Astrocyte of the spinal cord (primary cell): ENCODE data around the gene TBCE.
"Not testable (repeated sequence)": the region's sequence is repeated elsewhere in the genome, so short reads cannot be mapped to it uniquely, and the experiment has no call there.

Experiments used
- DNase-seq: peaks from one replicate; pipeline ENCODE4 v3.0.0; 2011; ENCODE audit warnings: low read depth, low spot score
- H3K4me3 ChIP-seq: 2 replicates; pipeline ENCODE4 v1.5.1; 2011; ENCODE audit warnings: low read depth, mild to moderate bottlenecking, low read length, moderate library complexity
- in situ Hi-C: cut with HindIII; loops from 2 replicates; pipeline ENCODE4 v1.10.0; 2017; ENCODE audit warnings: low sequenced_read_pairs
- TF ChIP-seq, protein P1 (sequence below): IDR thresholded peaks from 2 replicates; pipeline ENCODE4 v1.5.1; 2012; ENCODE audit warnings: low read depth, mild to moderate bottlenecking, low read length, inconsistent platforms

Gene TBCE

DNA sequence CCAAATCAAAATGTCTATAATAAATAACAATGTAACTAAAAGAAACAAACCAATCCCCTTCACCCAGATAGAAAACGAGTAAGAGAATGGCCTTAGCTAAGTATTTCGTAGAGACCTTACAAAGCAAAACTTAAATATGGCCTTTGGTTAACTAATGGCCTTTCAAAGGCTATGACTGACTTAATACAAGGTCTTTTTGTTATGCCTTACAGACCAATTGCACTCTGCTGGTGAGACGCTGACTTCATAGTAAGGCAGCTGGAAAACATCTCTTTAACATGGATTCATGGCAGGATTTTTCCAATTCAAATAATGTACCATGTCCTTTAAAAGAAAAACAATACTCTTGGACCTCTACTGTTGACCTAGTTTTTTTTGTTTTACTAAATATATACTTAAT is 15.8 kb upstream of the TBCE start:
- TF ChIP-seq, protein P1, sequence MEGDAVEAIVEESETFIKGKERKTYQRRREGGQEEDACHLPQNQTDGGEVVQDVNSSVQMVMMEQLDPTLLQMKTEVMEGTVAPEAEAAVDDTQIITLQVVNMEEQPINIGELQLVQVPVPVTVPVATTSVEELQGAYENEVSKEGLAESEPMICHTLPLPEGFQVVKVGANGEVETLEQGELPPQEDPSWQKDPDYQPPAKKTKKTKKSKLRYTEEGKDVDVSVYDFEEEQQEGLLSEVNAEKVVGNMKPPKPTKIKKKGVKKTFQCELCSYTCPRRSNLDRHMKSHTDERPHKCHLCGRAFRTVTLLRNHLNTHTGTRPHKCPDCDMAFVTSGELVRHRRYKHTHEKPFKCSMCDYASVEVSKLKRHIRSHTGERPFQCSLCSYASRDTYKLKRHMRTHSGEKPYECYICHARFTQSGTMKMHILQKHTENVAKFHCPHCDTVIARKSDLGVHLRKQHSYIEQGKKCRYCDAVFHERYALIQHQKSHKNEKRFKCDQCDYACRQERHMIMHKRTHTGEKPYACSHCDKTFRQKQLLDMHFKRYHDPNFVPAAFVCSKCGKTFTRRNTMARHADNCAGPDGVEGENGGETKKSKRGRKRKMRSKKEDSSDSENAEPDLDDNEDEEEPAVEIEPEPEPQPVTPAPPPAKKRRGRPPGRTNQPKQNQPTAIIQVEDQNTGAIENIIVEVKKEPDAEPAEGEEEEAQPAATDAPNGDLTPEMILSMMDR, result no peak
- DNase-seq, result no peak
- no peak overlapping the region for H3K4me3 ChIP-seq
- in situ Hi-C loops, result no loop called here

DNA sequence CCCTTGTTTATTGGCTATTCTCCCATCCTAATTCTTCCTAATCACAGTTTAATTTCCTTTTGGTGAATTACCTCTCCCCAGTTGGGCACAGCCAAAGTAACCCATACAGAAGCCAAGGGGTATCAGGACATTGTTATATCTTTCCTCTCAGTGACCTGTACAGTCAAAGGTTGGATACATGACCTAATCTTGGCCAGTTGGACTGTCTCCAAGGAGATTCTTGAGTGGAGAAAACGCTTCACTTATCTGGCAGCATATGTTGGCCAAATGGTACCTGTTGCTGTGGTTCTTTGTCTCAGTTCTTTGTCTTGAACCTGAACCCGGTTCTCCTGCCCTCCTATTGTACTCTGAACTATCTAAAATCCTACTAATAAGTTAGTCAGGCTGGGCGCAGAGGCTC is 15.3 kb upstream of the TBCE start:
- in situ Hi-C loops, result no loop called here
- DNase-seq, result no peak
- H3K4me3 ChIP-seq, result no peak overlapping the region
- TF ChIP-seq, protein P1, result no peak

DNA sequence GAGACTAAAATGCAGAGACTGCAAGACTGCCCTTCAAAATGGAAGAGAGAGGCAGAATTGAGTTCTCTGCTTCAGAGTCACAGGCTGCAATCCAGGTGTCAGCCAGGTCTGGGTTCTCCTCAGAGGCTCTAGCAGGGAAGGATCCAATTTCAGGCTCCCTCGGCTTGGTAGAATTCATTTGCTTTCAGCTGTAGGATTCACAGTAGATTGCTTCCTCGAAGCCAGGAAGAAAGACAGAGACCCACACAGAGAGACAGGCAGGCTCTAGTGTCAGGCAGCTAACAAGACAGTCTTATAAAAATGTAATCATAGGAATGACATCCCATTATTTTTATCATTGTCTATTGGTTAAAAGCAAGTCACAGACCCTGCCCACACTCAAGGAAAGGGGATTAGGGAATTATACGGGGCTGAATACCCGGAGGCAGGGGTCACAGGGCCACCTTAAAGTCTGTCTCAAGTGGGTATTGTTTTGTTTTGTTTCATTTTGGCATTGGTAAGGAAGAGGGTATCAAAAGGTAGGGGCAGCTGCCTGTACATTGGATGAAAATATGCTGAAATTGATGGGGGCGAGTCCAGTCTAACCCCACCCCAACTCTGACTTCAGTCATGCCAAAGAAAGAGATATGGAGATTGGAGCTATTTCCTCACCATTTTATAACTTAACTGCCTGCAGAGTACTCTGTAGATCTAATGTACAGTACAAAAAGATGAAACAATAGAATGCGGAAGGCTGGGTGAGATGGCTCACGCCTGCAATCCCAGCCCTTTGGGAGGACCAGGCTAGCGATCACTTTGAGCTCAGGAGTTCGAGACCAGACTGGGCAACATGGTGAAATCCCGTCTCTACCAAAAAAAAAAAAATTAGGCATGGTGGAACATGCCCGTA is 9.5 kb upstream of the TBCE start:
- in situ Hi-C loops, result no loop called here
- TF ChIP-seq, protein P1, result no peak
- DNase-seq, result no peak
- no peak overlapping the region for H3K4me3 ChIP-seq

DNA sequence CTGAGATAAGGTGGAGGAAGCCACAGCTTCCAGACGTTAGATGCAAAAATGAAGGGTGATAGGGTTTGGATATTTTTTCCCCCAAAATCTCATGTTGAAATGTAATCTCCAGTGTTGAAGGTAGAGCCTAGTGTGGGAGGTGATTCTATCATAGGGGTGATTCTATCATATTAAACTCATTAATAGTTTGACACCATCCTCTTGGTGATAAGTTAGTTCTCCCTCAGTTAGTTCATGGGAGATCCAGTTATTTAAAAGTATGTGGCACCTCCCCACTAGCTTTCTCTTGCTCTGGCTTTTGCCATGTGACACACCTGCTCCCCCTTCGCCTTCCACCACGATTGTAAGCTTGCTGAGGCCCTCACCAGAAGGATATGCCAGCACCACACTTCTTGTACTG is 8.3 kb upstream of the TBCE start:
- H3K4me3 ChIP-seq, result no peak overlapping the region
- in situ Hi-C loops, result no loop called here
- TF ChIP-seq, protein P1, result no peak
- no peak for DNase-seq

DNA sequence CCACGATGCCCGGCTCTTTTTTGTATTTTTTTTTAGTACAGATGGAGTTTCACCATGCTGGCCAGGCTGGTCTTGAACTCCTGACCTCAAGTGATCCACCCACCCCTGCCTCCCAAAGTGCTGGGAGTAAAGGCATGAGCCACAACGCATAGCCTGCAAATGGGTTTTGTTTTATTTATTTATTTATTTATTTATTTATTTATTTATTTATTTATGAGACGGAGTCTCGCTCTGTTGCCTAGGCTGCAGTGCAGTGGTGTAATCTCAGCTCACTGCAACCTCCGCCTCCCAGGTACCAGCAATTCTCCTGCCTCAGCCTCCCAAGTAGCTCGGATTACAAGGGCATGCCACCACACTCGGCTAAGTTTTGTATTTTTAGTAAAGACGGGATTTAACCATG is 3.0 kb upstream of the TBCE start:
- H3K4me3 ChIP-seq, in situ Hi-C loops, DNase-seq: not testable (repeated sequence)

DNA sequence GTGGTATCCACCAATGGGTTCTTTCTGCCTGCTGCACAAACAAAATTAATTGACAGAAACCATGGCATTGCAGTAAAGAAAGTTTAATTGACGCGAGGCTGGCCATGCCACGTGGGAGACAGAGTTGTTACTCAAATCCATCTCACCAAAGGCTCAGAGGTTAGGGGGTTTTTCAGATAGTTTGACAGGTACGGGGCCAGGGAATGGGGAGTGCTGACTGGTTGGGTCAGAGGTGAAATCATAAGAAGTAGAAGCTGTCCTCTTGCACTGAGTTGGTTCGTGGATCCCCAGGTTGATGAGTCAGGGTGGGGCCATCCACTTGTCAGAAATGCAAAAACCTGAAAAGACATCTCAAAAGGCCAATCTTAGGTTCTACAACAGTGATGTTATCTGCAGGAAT is 941 bp upstream of the TBCE start:
- in situ Hi-C loops, result no loop called here
- H3K4me3 ChIP-seq, result no peak overlapping the region
- DNase-seq, result no peak
- TF ChIP-seq, protein P1, result no peak

DNA sequence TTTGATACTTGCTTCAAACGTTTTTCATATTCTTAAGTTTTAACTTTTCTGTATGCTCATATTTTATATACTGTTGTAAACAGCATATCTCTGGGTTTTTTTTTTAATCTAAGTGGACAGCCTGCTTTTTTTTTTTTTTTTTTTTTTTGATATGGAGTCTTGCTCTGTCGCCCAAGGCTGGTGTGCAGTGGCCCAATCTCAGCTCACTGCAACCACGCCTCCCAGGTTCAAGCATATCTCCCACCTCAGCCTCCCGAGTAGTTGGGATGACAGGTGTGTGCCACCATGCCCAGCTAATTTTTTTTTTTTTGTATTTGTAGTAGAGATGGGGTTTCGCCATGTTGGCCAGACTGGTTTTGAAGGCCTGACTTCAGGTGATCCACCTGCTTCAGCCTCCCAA is 1.2 kb downstream of the TBCE start:
- TF ChIP-seq, protein P1, result no peak
- in situ Hi-C loops, result no loop called here
- H3K4me3 ChIP-seq, result peak overlapping the region; percentile 89
- DNase-seq, result no peak
